Osteocyte (in vitro differentiated cells): ENCODE measurements around the gene GATAD1. TPM values are rescaled to one million over a fixed set of nuclear protein-coding genes. Genes with fewer than 3 reads are reported as not detected.
A peak's percentile ranks its signal among the peaks of the same experiment; 100 is the strongest.

Experiments used
- DNase-seq: peaks from one replicate; pipeline ENCODE4 v3.0.0; 2021; ENCODE audit warnings: mixed read lengths; ENCODE audit not compliant: unreplicated experiment; ENCODE audit errors: extremely low spot score
- H3K27ac Mint-ChIP-seq: one replicate; pipeline ENCODE4 v1.8.0; 2021; ENCODE audit warnings: mild to moderate bottlenecking, mixed read lengths; ENCODE audit not compliant: unreplicated experiment
- H3K27me3 Mint-ChIP-seq: one replicate; pipeline ENCODE4 v1.8.0; 2021; ENCODE audit warnings: mixed read lengths; ENCODE audit not compliant: unreplicated experiment
- H3K36me3 Mint-ChIP-seq: one replicate; pipeline ENCODE4 v1.8.0; 2021; ENCODE audit warnings: mixed read lengths; ENCODE audit not compliant: unreplicated experiment
- H3K4me1 Mint-ChIP-seq: one replicate; pipeline ENCODE4 v1.8.0; 2021; ENCODE audit warnings: mixed read lengths; ENCODE audit not compliant: unreplicated experiment
- H3K4me3 Mint-ChIP-seq: one replicate; pipeline ENCODE4 v1.8.0; 2021; ENCODE audit warnings: mild to moderate bottlenecking, moderate library complexity, mixed read lengths; ENCODE audit not compliant: unreplicated experiment
- H3K9me3 Mint-ChIP-seq: one replicate; pipeline ENCODE4 v1.8.0; 2021; ENCODE audit warnings: mixed read lengths; ENCODE audit not compliant: unreplicated experiment
- total RNA-seq: library from RNA; stranded (reverse); gene quantifications from 2 replicates; pipeline ENCODE4 v1.2.1, GENCODE V29; 2021
- TF ChIP-seq, protein P1 (sequence below): fragments of 200-600 bp; sonication (generic); IDR thresholded peaks from 2 replicates; pipeline ENCODE4 v1.5.0; 2021; ENCODE audit warnings: antibody characterized with exemption, mild to moderate bottlenecking, moderate library complexity

The GATAD1 gene
- total RNA-seq, 1 donor from 2014 or later, result 42.8 TPM

- TF ChIP-seq, protein P1, sequence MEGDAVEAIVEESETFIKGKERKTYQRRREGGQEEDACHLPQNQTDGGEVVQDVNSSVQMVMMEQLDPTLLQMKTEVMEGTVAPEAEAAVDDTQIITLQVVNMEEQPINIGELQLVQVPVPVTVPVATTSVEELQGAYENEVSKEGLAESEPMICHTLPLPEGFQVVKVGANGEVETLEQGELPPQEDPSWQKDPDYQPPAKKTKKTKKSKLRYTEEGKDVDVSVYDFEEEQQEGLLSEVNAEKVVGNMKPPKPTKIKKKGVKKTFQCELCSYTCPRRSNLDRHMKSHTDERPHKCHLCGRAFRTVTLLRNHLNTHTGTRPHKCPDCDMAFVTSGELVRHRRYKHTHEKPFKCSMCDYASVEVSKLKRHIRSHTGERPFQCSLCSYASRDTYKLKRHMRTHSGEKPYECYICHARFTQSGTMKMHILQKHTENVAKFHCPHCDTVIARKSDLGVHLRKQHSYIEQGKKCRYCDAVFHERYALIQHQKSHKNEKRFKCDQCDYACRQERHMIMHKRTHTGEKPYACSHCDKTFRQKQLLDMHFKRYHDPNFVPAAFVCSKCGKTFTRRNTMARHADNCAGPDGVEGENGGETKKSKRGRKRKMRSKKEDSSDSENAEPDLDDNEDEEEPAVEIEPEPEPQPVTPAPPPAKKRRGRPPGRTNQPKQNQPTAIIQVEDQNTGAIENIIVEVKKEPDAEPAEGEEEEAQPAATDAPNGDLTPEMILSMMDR, result no peak
- Mint-ChIP-seq H3K9me3 (no peaks in the 10 kb centered on the region), H3K27me3 (no peaks in the 10 kb centered on the region), H3K36me3 (peaks cover 26% of the 10 kb centered on the region), H3K4me3 (no peak overlapping the region), H3K27ac (no peak overlapping the region), H3K4me1 (no peaks in the 10 kb centered on the region)
- DNase-seq, result peak; percentile 25
These were observed 38.7 kb downstream of the GATAD1 start for GRCh38 chr7:92485974-92486373.

DNA sequence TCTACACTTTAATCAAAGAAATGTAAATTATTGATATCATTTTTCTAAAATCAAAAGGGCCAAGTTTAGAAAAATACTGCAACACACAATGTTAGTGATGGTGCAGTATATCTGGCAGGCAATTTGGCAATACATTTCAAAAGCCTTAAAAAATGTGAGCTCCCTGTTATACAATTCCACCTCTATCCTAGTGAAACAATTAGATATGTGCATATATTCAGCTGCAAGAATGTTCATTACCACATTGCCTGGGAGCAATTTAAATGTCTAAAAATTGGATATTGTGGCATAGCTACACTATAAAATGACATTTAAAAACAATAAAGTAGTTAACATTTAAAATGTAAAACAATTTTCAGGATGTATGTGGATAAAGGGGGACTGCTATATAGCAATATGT lies 40.5 kb downstream of the GATAD1 start:
- Mint-ChIP-seq H3K27me3 (no peaks in the 10 kb centered on the region), H3K36me3 (peaks cover 42% of the 10 kb centered on the region), H3K4me3 (no peak overlapping the region), H3K9me3 (no peaks in the 10 kb centered on the region), H3K27ac (no peak overlapping the region), H3K4me1 (no peaks in the 10 kb centered on the region)
- DNase-seq, result no peak
- TF ChIP-seq, protein P1, result no peak

- Mint-ChIP-seq H3K27ac (no peak overlapping the region), H3K27me3 (no peaks in the 10 kb centered on the region), H3K4me1 (no peaks in the 10 kb centered on the region), H3K4me3 (no peak overlapping the region), H3K9me3 (no peaks in the 10 kb centered on the region), H3K36me3 (peaks cover 52% of the 10 kb centered on the region)
- no peak for DNase-seq
- TF ChIP-seq, protein P1, result no peak
These were observed 42.4 kb downstream of the GATAD1 start for GRCh38 chr7:92489634-92490033.

DNA sequence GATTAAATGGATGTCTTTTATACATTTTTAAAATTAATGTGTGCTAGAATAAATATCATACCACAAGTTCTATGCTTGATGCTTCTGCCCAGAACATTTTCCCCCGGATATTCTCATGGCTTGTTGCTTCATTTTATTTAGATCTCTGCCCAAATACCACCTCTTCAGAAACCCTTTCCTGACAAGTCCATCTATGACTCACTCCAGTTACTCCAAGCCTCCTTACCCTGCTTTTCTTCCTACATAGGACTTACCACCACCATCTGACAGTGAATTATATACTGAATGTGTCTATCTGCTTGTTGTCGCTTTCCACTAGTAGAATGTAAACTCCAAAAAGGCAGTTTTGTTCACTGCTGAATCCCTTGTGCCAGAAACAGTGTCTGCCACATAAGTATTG lies 49.6 kb downstream of the GATAD1 start:
- Mint-ChIP-seq H3K4me3 (no peak overlapping the region), H3K4me1 (no peaks in the 10 kb centered on the region), H3K9me3 (no peaks in the 10 kb centered on the region), H3K36me3 (peaks cover 48% of the 10 kb centered on the region), H3K27ac (no peak overlapping the region), H3K27me3 (no peaks in the 10 kb centered on the region)
- DNase-seq, result no peak
- TF ChIP-seq, protein P1, result no peak

DNA sequence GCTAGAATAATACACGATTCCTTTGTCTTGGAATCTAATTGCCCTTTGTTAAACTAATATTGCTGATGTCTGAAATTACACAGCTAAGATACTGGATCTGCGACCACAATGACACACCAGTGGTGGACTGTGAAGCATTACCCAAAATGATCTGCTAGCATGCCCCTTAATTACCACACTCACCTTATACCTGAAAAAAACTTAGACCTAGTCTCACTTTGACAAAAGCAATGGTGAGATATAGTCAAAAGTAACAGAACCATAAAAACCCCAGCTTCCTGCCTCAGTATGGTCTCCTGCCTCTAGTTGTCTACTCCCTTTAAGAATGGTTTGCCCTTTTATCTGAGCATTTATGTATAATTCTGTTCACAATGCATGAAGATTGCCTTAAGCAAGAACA lies 51.3 kb downstream of the GATAD1 start:
- no peaks in the 10 kb centered on the region for H3K9me3 Mint-ChIP-seq
- no peaks in the 10 kb centered on the region for H3K27me3 Mint-ChIP-seq
- no peak for DNase-seq
- no peaks in the 10 kb centered on the region for H3K4me1 Mint-ChIP-seq
- H3K4me3 Mint-ChIP-seq, result no peak overlapping the region
- H3K36me3 Mint-ChIP-seq, result peaks cover 37% of the 10 kb centered on the region
- no peak overlapping the region for H3K27ac Mint-ChIP-seq
- TF ChIP-seq, protein P1, result no peak
